Effector memory CD4-positive, alpha-beta T cell (primary cell): ENCODE measurements around the gene DDIT3.

Experiments used
- DNase-seq, 3 donors: peaks; one replicate each; pipeline ENCODE4 v3.0.0-alpha.2; 2020
- H3K27ac ChIP-seq: 2 replicates; pipeline ENCODE4 v1.7.0; 2013; ENCODE audit warnings: mild to moderate bottlenecking, low read length, moderate library complexity; ENCODE audit not compliant: insufficient read depth, poor library complexity, severe bottlenecking
- H3K27me3 ChIP-seq: replicated peaks from 2 replicates; pipeline ENCODE4 v1.7.0; 2013; ENCODE audit warnings: mild to moderate bottlenecking, low read length; ENCODE audit not compliant: insufficient read depth, control insufficient read depth, poor library complexity, severe bottlenecking
- H3K36me3 ChIP-seq: 2 replicates; pipeline ENCODE4 v1.7.0; 2013; ENCODE audit warnings: mild to moderate bottlenecking, low read length, moderate library complexity; ENCODE audit not compliant: control insufficient read depth, insufficient read depth
- H3K4me1 ChIP-seq: 2 replicates; pipeline ENCODE4 v1.7.0; 2013; ENCODE audit warnings: low read length, mild to moderate bottlenecking; ENCODE audit not compliant: control insufficient read depth, insufficient read depth, poor library complexity, severe bottlenecking
- H3K4me3 ChIP-seq: 2 replicates; pipeline ENCODE4 v1.7.0; 2013; ENCODE audit warnings: low read length, low read depth, mild to moderate bottlenecking; ENCODE audit not compliant: insufficient read depth, poor library complexity, severe bottlenecking
- H3K9me3 ChIP-seq: 2 replicates; pipeline ENCODE4 v1.7.0; 2013; ENCODE audit warnings: mild to moderate bottlenecking, low read length, moderate library complexity; ENCODE audit not compliant: control insufficient read depth

Gene DDIT3

DNA sequence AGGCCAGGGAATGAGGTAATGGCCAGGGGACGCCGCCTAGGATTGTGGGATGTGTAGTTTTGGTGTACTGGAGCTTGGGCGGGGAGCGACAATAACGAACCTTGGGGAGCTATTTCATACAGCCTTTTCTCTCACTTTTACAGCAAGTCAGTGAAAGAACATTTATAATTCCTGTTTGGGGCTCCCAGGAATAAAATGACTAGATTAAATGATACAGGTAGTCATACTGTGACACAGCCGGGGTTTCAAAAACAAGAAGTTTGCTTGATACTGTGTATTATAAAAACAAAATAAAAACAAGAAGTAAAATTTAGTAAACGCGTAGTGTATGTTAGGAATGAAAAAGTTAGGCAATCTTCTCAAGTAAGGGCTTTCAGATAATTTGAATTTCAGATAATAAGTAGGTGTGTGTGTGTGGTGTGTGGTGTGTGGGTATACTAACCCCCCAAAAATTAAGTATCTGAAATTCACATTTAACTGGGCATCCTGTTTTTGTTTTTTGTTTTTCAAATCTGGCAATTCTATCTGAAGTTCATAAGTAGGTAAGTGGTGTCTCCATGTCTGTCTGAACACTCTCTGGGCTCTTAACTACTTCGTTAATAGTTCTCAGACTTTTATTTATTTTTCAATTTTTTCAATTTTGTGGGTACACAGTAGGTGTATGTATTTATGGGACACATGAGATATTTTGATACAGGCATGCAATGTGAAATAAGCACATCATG, 27.1 kb upstream of the DDIT3 start:
- H3K4me1 ChIP-seq, result peaks cover 22% of the 10 kb centered on the region
- peak overlapping the region; percentile 83 for H3K27ac ChIP-seq
- no peaks in the 10 kb centered on the region for H3K36me3 ChIP-seq
- no peak for DNase-seq
- no peaks in the 10 kb centered on the region for H3K9me3 ChIP-seq
- peak overlapping the region; percentile 76 for H3K4me3 ChIP-seq
- no peaks in the 10 kb centered on the region for H3K27me3 ChIP-seq

DNA sequence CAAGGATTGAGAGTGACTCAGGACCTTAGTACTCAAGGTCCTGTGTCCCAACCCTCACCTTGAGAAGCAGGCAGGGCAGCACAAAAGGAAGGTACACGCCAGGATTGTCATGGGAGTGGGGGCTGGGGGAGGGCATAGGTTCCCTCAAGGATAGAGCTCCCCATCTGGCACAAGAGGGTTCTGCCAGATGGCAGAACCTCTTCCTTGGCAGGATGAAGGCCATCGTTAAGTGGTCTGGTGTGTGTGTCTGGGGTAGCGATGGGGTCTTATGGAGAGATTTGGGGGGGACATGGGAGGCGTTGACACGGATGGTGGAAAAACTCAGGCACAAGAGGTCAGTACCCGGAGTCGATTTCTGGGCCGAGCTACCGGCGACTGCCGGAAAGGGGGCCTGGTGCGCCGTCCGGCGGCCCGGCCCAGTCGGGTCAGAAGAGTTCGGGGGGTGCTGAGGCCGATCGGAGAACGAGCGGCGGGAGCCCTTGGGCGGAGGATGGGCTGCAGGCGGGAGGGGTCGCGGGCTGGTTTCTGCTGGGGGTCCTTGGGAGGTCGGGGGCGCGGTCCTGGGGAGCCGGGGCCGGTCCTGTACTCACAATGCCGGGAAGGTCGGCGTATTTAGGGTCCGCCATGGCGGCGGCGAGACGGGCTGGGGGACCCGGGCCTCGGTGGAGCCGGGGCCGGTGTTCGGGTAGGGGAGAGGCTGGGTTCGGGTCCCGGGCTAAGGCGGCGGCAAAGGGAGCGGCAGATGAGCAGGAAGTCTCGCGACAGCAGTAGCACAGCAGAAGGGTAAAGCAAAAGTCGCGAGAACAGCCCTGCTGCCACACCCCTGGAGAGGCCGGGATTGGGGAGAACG, 26.3 kb upstream of the DDIT3 start, which contains the start of gene DCTN2:
DCTN2 (minus strand) TSS at position 755 of the 850 bp plus-strand sequence; CDS start at position 626, 129 bp downstream.
- Histone ChIP-seq H3K27me3 (no peaks in the 10 kb centered on the region), H3K9me3 (no peaks in the 10 kb centered on the region), H3K4me3 (peak within 1 kb of the TSS; percentile 76), H3K36me3 (no peaks in the 10 kb centered on the region), H3K4me1 (peaks cover 22% of the 10 kb centered on the region), H3K27ac (peak within 1 kb of the TSS; percentile 83)
- DNase-seq, result peak; percentile 84 to 91 (median 90)

DNA sequence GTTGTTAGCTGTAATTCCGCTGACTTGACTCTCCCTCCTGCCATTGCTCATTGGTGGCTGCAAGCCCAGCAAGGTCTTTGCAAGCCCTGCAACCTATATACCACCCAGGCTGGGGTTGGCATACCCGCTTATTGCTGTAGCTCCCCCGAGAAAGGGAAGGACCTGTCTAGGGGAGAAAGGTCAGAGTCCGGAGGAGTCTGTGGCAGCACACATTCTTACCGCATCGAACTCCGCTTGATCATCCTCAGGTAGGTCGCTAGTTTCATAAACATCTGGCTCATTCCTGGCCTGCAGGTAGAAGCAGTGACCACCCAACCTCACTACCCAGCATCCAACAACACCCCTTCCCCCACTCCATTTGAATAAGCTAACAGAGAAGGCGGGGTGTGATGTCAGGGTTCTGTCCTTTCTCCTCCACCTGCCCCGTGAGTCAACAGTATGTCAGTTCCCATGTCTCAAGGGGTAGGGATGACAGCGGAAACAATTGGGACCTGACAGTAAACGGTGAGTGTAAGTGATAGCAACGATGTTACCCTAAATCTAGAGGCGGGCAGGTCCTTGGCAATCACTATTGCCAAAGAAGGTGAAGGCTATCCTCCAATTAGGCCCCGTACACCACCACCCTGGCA, 25.6 kb upstream of the DDIT3 start:
- Histone ChIP-seq H3K27me3 (no peaks in the 10 kb centered on the region), H3K4me3 (peak overlapping the region; percentile 76), H3K27ac (peak overlapping the region; percentile 83), H3K36me3 (no peaks in the 10 kb centered on the region), H3K4me1 (peaks cover 22% of the 10 kb centered on the region), H3K9me3 (no peaks in the 10 kb centered on the region)
- no peak for DNase-seq

DNA sequence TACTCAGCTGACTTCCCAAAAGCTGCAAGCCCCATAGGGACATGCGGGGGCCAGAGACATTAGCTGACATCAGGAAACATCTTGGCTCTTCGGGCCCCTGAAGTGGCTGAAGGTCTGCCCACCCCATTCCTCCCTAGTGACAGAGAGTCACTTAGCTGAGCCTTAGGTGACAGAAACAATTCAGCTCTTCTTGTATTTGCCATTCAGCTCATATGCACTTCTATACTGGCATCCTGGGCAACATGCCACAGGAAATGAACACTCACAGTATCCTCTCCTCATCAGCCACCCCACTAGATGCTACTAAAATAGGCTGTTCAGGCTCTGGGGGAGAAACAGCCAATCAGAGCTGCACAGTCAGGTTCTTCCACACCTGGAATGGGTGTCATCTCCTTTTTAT, 23.3 kb upstream of the DDIT3 start:
- Histone ChIP-seq H3K27ac (no peak overlapping the region), H3K9me3 (no peaks in the 10 kb centered on the region), H3K27me3 (no peaks in the 10 kb centered on the region), H3K4me3 (no peak overlapping the region), H3K36me3 (no peaks in the 10 kb centered on the region), H3K4me1 (peaks cover 11% of the 10 kb centered on the region)
- DNase-seq, result no peak

DNA sequence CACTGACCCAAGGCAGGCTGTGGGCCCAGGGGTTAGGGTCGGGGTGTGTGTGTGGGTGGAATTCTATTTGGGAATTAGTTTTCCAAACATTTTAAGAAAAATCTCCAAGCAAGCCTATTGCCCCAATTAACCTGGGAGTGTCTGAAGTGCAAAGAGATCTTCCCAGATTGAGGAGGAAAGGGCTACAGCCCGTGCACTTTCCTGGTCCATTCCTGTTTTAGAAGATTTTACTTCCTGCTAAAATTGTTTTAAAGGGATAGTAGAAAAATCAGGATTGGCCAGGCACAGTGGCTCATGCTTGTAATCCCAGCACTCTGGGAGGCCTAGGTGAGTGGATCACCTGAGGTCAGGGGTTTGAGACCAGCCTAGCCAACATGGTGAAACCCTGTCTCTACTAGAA, 21.4 kb upstream of the DDIT3 start:
- no peak for DNase-seq
- no peaks in the 10 kb centered on the region for H3K27me3 ChIP-seq
- no peaks in the 10 kb centered on the region for H3K36me3 ChIP-seq
- no peak overlapping the region for H3K4me3 ChIP-seq
- H3K9me3 ChIP-seq, result no peaks in the 10 kb centered on the region
- peaks cover 11% of the 10 kb centered on the region for H3K4me1 ChIP-seq
- no peak overlapping the region for H3K27ac ChIP-seq

DNA sequence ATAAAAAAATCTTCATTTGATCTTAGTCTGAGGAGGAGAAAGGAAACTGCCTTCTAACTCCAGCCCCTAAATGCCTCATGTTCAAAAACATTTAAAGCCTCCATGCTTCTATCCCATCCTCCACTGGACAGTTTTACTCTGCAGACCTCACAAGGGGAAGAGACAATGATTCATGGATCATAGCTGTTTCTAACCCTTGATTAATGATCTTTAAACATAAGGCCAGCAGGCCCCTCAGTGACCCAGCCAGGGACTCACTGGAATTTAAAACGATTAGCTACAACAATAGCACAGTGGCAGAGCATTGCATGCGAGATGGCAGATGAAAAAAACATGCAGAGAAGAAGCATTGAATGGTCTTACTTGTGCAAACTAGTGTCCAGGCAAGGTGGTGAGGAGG, 20.7 kb upstream of the DDIT3 start:
- peaks cover 4% of the 10 kb centered on the region for H3K36me3 ChIP-seq
- no peak overlapping the region for H3K4me3 ChIP-seq
- no peaks in the 10 kb centered on the region for H3K9me3 ChIP-seq
- DNase-seq, result no peak
- no peaks in the 10 kb centered on the region for H3K27me3 ChIP-seq
- peaks cover 4% of the 10 kb centered on the region for H3K4me1 ChIP-seq
- H3K27ac ChIP-seq, result no peak overlapping the region

DNA sequence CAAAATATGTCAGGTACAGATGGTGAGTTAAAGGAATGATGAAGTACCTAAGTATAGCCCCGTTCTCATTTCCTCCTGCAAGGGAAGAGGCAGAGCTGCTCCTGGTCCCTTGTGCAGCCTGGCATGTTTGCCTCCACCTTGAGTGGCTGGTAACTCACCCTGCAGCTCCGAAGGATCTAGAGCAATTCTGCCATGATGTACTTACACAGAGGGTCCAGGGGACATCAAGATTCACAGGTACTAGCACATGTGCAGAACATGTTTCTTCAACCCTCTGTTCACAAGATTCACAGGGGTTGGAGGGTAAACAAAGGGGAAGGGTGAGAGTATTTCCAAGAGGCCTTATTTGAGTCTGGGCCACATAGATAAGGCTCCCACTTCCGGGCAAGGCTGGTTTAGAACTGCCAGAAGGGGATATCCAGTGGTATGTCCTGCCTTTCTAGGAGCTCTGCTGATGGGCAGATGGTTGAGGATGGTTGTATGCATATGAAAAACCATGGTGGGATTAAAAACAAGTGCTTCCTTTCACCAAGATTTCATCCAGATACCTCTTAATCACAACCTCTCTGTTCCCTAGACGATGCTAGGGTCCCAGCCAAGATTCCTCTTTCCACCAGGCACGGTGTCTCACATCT, 18.9 kb upstream of the DDIT3 start:
- no peaks in the 10 kb centered on the region for H3K27me3 ChIP-seq
- no peak overlapping the region for H3K27ac ChIP-seq
- peaks cover 19% of the 10 kb centered on the region for H3K36me3 ChIP-seq
- no peaks in the 10 kb centered on the region for H3K9me3 ChIP-seq
- no peak overlapping the region for H3K4me3 ChIP-seq
- H3K4me1 ChIP-seq, result no peaks in the 10 kb centered on the region
- DNase-seq, result no peak

DNA sequence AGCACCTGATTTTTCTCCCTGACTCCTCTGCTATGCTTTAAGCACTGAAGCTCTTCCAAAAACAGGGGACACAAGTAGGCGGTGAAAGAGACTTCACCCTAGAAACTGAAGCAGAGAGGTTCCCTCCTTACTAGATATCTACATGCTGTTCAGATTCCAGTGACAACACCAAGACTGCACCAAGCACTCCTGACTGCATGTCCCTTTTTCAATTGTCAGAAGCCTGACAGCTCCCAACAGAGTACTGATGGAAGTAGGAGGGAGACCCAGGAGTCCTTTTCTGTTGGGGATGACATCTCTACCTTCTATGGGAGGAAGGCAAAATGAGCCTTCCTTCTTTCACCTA, 16.3 kb upstream of the DDIT3 start:
- Histone ChIP-seq H3K36me3 (peaks cover 40% of the 10 kb centered on the region), H3K27ac (no peak overlapping the region)

DNA sequence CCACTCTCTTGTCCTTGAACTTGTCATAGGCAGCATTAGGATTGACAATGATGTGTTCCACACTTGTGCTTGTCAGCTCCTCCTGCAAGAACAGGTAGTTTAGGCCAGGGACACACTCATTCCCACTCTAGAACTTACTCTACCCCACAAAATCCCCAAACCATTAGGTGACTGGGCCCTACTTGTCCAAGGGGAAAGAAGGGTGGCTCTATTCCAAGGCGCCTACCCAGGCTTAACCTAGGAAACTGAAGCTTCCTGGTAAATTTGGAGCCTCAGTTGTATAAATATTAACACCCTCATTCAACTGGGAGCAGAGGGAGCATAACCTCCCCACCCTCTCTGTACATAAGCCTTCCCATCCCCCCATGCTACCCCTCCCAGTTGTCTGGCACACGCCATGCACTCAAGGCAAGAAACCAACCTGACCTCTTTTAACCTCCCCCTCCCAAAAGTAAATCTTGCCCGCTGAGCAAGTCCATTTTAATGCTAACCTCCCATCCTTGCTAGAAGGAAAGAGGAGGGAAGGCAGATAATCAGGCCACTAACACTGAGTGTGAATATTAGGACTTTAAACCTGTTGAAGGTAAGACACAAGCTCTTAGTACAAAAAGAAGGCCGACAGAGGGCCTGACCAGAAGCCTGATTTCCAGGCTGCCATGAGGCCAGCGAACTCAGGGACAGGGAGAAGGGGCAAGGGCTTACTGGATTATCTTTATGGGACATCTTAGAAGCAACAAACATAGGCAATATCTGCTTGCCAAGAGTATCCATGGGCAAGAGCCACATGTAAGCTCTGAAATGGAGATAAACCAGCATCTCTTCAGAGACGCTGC, 15.7 kb upstream of the DDIT3 start:
- Histone ChIP-seq H3K4me1 (no peaks in the 10 kb centered on the region), H3K9me3 (no peaks in the 10 kb centered on the region), H3K36me3 (peaks cover 44% of the 10 kb centered on the region), H3K27ac (no peak overlapping the region), H3K27me3 (no peaks in the 10 kb centered on the region), H3K4me3 (no peak overlapping the region)
- no peak for DNase-seq

More for the DNA sequence above, 16.3 kb upstream of the DDIT3 start:
- no peak for DNase-seq
- Histone ChIP-seq H3K9me3 (no peaks in the 10 kb centered on the region), H3K4me3 (no peak overlapping the region), H3K4me1 (no peaks in the 10 kb centered on the region), H3K27me3 (no peaks in the 10 kb centered on the region)
